Peyer's patch (tissue), 4 donors: ENCODE results near the gene TMEM238. TPM values are rescaled to one million over a fixed set of nuclear protein-coding genes. Genes with fewer than 3 reads are reported as not detected.

ENCODE experiments used
- DNase-seq, 3 donors: peaks; one replicate each; pipeline ENCODE4 v3.0.0-alpha.2; 2017 to 2019
- H3K27ac ChIP-seq, 4 donors: fragments of 200-600 bp; sonication (generic); one replicate each; pipeline ENCODE4 v1.5.1; 2016 to 2019
- H3K27me3 ChIP-seq, 2 donors: fragments of 200-600 bp; sonication (generic); one replicate each; pipeline ENCODE4 v1.5.1; 2019
- H3K36me3 ChIP-seq, 3 donors: fragments of 200-600 bp; sonication (generic); one replicate each; pipeline ENCODE4 v1.5.1; 2016 to 2019
- H3K4me1 ChIP-seq, 4 donors: fragments of 200-600 bp; sonication (generic); one replicate each; pipeline ENCODE4 v1.5.1; 2016 to 2019
- H3K4me3 ChIP-seq, 4 donors: fragments of 200-600 bp; sonication (generic); 1 replicate in 3 of 4; 2 replicates in 1 of 4; pipeline ENCODE4 v1.5.1; 2016 to 2019; ENCODE audit warnings: mild to moderate bottlenecking in 1 of 4
- H3K9me3 ChIP-seq, 4 donors: fragments of 200-600 bp; sonication (generic); one replicate each; pipeline ENCODE4 v1.5.1; 2016 to 2019; ENCODE audit warnings: mild to moderate bottlenecking in 1 of 4
- POLR2A ChIP-seq, 2 donors: fragments of 450-650 bp; IDR thresholded peaks; one replicate each; pipeline ENCODE4 v1.5.1; 2017; ENCODE audit warnings: antibody characterized with exemption in 2 of 2, mild to moderate bottlenecking in 2 of 2, moderate library complexity in 2 of 2
- total RNA-seq, 4 donors: library from RNA; depleted of rRNA; stranded (reverse); fragments of >200 nt; gene quantifications; one replicate each; pipeline ENCODE4 v1.1.0, GENCODE V29; 2016
- TF ChIP-seq, protein P1 (sequence below), 6 experiments: fragments of 450-650 bp in 4 of 6; fragments of 200-600 bp in 2 of 6; sonication (generic) in 1 of 6; IDR thresholded peaks; one replicate each; pipeline ENCODE4 v1.5.1; 2017 to 2019; ENCODE audit warnings: antibody characterized with exemption in 6 of 6, mild to moderate bottlenecking in 3 of 6, moderate library complexity in 1 of 6

TMEM238 gene
- total RNA-seq, 4 donors from 2014 or later = 19.8 to 75.8 (median 61.6) TPM

- Histone ChIP-seq H3K4me1 (peaks cover 2 to 7% (median 5%) of the 10 kb centered on the region in 4 donors), H3K27ac (no peak overlapping the region), H3K4me3 (no peak overlapping the region), H3K27me3 (peaks cover 0 to 6% of the 10 kb centered on the region in 2 donors), H3K9me3 (no peaks in the 10 kb centered on the region), H3K36me3 (no peaks in the 10 kb centered on the region)
- no peak for DNase-seq
- TF ChIP-seq, protein P1, sequence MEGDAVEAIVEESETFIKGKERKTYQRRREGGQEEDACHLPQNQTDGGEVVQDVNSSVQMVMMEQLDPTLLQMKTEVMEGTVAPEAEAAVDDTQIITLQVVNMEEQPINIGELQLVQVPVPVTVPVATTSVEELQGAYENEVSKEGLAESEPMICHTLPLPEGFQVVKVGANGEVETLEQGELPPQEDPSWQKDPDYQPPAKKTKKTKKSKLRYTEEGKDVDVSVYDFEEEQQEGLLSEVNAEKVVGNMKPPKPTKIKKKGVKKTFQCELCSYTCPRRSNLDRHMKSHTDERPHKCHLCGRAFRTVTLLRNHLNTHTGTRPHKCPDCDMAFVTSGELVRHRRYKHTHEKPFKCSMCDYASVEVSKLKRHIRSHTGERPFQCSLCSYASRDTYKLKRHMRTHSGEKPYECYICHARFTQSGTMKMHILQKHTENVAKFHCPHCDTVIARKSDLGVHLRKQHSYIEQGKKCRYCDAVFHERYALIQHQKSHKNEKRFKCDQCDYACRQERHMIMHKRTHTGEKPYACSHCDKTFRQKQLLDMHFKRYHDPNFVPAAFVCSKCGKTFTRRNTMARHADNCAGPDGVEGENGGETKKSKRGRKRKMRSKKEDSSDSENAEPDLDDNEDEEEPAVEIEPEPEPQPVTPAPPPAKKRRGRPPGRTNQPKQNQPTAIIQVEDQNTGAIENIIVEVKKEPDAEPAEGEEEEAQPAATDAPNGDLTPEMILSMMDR (IDR thresholded peaks at IDR 0.05) = no peak
- no peak for TF ChIP-seq POLR2A (IDR thresholded peaks at IDR 0.05)
These were observed 24.9 kb downstream of the TMEM238 start for GRCh38 chr19:55358943-55359908.

DNA sequence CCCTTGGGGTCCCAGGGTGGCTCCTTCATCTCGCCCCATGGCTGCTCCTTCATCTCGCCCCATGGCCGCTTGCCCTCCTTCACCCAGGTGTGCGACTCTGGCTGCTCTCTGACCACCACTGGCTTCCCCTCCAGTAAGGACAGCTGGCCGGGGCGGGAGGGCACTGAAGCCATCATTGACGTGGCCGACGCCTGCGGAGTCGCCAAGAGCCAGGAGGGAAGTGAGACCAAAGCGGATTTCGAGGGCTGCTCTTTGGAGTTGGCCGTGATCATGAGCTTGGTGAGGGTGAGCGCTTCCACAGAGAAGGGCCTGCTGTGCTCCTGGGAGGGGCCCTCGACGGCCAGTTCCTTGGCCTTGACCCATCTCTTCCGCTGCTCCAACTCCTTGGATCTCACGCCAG, 25.6 kb downstream of the TMEM238 start:
- Histone ChIP-seq H3K27ac (no peak overlapping the region), H3K4me1 (peaks cover 3 to 14% (median 9%) of the 10 kb centered on the region in 4 donors), H3K9me3 (no peaks in the 10 kb centered on the region), H3K4me3 (no peak overlapping the region), H3K36me3 (no peaks in the 10 kb centered on the region), H3K27me3 (peaks cover 0 to 14% of the 10 kb centered on the region in 2 donors)
- TF ChIP-seq, protein P1 (IDR thresholded peaks at IDR 0.05) = no peak
- TF ChIP-seq POLR2A (IDR thresholded peaks at IDR 0.05) = no peak
- DNase-seq = no peak

DNA sequence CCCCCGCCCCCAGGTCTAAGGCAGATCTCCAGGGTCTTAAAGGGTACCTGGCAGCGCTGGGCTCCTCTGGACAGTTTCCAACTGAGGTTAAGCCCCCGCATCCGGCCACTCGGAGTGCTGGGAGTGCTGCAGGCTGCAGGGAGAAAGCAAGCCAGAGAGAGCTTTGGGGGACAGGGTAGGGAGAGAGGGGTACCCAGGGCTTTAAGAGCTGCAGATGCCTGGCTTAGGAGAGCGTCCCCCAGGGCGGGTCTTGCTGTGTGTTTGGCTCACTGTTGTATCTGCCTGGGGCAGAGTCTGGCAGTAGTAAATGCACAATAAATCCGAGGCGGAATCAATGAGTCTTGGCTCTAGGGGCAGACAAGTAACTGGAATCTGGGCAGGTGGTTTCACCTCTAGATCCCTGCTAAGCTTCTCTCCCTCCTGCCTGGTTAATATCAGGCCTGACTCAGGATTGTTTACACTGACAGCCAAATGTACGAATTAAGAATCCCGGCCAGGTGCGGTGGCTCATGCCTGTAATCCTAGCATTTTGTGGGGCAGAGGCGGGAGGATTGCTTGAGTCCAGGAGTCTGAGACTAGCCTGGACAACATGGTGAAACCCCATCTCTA, 28.8 kb downstream of the TMEM238 start:
- DNase-seq = no peak
- H3K27me3 ChIP-seq = peaks cover 0 to 27% of the 10 kb centered on the region in 2 donors
- peaks cover 3 to 26% (median 11%) of the 10 kb centered on the region in 4 donors for H3K4me1 ChIP-seq
- no peak overlapping the region for H3K27ac ChIP-seq
- H3K9me3 ChIP-seq = no peaks in the 10 kb centered on the region
- TF ChIP-seq, protein P1 (IDR thresholded peaks at IDR 0.05) = no peak
- no peak for TF ChIP-seq POLR2A (IDR thresholded peaks at IDR 0.05)
- H3K4me3 ChIP-seq = no peak overlapping the region
- H3K36me3 ChIP-seq = no peaks in the 10 kb centered on the region

- no peak for TF ChIP-seq POLR2A (IDR thresholded peaks at IDR 0.05)
- TF ChIP-seq, protein P1 (IDR thresholded peaks at IDR 0.05) = no peak
- no peaks in the 10 kb centered on the region for H3K9me3 ChIP-seq
- peaks cover 0 to 27% of the 10 kb centered on the region in 2 donors for H3K27me3 ChIP-seq
- peak within 1 kb of the TSS; percentile 21 to 51 (median 50) for H3K4me3 ChIP-seq
- no peak for DNase-seq
- H3K36me3 ChIP-seq = no peaks in the 10 kb centered on the region
- no peak within 1 kb of the TSS for H3K27ac ChIP-seq
- peaks cover 3 to 26% (median 11%) of the 10 kb centered on the region in 4 donors for H3K4me1 ChIP-seq
These were observed 29.3 kb downstream of the TMEM238 start, which contains the start of gene COX6B2 for GRCh38 chr19:55354698-55355212. TSS of gene COX6B2 (minus strand) at chr19:55354719. CDS start at chr19:55354521, 198 bp downstream.

DNA sequence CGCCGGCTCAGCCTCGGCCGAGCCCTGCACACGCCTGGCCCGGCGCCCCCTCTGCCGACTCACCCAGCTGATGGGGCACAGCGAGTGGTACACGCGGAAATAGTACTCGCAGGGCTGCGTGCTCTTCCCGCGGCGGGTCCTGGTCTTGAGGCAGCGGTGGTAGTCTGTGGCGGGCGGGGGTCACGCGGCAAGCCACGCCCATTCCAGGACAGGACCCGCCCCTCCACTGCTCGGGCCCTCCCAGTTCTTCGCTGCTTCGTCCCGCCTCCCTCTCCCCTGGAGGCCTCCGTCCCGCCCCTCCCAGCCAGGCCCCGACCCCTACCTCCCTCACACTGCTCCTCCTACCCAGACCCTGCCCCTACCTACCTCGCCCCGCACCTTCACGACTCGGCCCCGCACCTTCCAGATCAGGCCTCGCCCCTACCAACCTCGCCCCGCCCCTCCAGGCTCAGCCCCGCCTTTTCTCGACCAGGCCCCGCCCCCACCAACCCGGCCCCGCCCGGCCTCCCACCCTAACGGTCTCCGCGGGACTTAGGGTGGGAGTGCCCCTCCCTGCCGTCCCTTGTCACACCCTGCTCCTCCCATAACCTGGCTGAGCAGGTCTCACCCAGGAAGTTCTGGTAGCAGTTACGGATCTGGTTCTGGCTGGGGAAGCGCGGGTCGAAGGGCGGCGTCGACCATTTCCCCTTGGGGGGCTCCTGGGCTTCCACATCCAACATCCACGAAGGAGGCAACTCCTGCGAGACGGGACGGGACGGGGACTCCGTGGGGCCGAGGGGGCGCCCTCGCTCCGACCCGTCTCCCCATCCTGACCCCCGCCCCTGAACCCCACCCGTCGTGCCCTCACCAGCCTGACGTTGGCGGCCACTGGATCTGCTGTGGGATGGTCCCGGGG, 30.0 kb downstream of the TMEM238 start:
- no peak overlapping the region for H3K27ac ChIP-seq
- H3K27me3 ChIP-seq = peaks cover 0 to 27% of the 10 kb centered on the region in 2 donors
- TF ChIP-seq, protein P1 (IDR thresholded peaks at IDR 0.05) = no peak
- TF ChIP-seq POLR2A (IDR thresholded peaks at IDR 0.05) = no peak

More for the DNA sequence above, 30.0 kb downstream of the TMEM238 start:
- peak; percentile 55 to 87 (median 81) for DNase-seq
- no peaks in the 10 kb centered on the region for H3K36me3 ChIP-seq
- peak overlapping the region; percentile 21 to 51 (median 50) for H3K4me3 ChIP-seq
- peaks cover 3 to 26% (median 11%) of the 10 kb centered on the region in 4 donors for H3K4me1 ChIP-seq
- H3K9me3 ChIP-seq = no peaks in the 10 kb centered on the region
